ENCODE data around the gene ZNF219.

The ZNF219 gene

GRCh38 chr14:21072031-21072473 lies 26.4 kb downstream of the ZNF219 start:
- Histone ChIP-seq H3K27me3 (replicated peaks; ENCODE audit: control insufficient read depth, insufficient read depth, low read length) (peaks cover 5% of the 10 kb centered on the region), H3K4me3 (replicated peaks; ENCODE audit: low read depth, low read length) (peak overlapping the region; percentile 39; the same call in 1 of the 2 replicates), H3K36me3 (ENCODE audit: control insufficient read depth, insufficient read depth, low read length) (no peaks in the 10 kb centered on the region)
- DNase-seq (ENCODE audit: extremely low read depth, insufficient read length), result no peak
- TF ChIP-seq, protein P1, sequence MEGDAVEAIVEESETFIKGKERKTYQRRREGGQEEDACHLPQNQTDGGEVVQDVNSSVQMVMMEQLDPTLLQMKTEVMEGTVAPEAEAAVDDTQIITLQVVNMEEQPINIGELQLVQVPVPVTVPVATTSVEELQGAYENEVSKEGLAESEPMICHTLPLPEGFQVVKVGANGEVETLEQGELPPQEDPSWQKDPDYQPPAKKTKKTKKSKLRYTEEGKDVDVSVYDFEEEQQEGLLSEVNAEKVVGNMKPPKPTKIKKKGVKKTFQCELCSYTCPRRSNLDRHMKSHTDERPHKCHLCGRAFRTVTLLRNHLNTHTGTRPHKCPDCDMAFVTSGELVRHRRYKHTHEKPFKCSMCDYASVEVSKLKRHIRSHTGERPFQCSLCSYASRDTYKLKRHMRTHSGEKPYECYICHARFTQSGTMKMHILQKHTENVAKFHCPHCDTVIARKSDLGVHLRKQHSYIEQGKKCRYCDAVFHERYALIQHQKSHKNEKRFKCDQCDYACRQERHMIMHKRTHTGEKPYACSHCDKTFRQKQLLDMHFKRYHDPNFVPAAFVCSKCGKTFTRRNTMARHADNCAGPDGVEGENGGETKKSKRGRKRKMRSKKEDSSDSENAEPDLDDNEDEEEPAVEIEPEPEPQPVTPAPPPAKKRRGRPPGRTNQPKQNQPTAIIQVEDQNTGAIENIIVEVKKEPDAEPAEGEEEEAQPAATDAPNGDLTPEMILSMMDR (IDR thresholded peaks at IDR 0.05; ENCODE audit: insufficient read depth, low read length, poor library complexity, severe bottlenecking), result no peak

- TF ChIP-seq, protein P1 (IDR thresholded peaks at IDR 0.05; ENCODE audit: insufficient read depth, low read length, poor library complexity, severe bottlenecking), result no peak
- H3K36me3 ChIP-seq (ENCODE audit: control insufficient read depth, insufficient read depth, low read length), result no peaks in the 10 kb centered on the region
- DNase-seq (ENCODE audit: extremely low read depth, insufficient read length), result peak; percentile 84
These were observed 27.0 kb downstream of the ZNF219 start for GRCh38 chr14:21071225-21072030.

DNA sequence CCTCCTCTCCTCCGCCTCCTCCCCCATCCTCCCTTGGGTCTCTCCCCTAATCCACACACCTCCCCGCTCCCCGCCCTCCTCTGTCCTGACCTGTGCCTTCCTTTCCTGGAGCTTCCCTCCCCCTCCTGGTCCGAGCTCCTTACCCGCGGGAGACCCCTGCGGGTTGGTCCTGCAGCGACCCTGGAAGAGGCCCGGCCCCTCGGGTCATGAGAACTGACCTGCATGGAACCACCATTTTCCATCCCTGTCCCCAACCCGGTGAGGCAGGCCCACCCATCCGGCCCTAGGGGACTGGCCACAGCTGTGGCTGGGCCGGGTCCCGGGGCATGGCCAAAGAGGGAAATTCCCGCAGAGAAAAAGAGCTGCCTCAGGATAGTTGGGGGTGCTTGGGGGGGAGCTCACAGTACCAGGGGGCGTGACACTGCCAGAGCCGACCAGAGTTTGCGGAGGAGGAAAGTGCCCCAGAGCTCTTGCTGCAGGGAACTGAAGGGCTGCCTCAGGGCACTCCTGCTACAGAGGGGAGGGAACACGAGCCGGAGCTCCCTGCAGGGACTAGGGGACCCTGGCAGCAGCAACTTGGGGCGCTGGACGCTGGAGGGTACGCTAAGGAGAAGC lies 27.7 kb downstream of the ZNF219 start:
- peak overlapping the region; percentile 57 for H3K4me3 ChIP-seq (replicated peaks; ENCODE audit: low read depth, low read length)
- TF ChIP-seq, protein P1 (IDR thresholded peaks at IDR 0.05; ENCODE audit: insufficient read depth, low read length, poor library complexity, severe bottlenecking), result no peak
- peaks cover 5% of the 10 kb centered on the region for H3K27me3 ChIP-seq (replicated peaks; ENCODE audit: control insufficient read depth, insufficient read depth, low read length)
- no peak for DNase-seq (ENCODE audit: extremely low read depth, insufficient read length)
- H3K36me3 ChIP-seq (ENCODE audit: control insufficient read depth, insufficient read depth, low read length), result no peaks in the 10 kb centered on the region

More at GRCh38 chr14:21071225-21072030, 27.0 kb downstream of the ZNF219 start:
- Histone ChIP-seq H3K4me3 (replicated peaks; ENCODE audit: low read depth, low read length) (peak overlapping the region; percentile 39), H3K27me3 (replicated peaks; ENCODE audit: control insufficient read depth, insufficient read depth, low read length) (peaks cover 5% of the 10 kb centered on the region)

DNA sequence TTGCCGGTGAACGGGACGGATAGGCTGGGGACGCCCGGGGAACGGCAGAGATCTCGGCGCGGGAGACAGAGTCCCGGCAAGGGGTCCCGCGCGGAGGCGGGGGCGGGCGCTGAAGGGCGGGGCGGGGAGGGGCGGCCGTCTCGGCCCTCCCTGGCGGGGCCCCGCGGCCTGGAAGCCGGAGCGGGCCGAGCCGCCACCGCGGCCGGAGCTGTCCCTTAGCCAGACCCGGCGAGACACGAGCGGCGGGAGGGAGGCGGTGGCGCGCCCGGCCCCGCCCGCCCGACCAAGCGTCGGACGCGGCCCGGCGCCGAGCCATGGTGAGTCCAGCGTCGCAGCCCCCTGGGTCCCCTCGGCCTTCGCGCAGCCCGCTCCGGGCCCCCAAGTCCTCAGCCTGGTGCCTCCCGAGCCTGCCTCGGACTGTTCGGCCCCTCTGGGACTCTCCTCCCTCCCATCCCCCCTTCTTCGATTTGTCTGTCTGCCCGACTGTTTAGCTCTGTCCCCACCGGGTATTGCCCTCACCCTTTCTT lies 28.3 kb downstream of the ZNF219 start, which contains the start of gene ARHGEF40:
Gene ARHGEF40, plus strand, starts transcription at position 222 of the 527 bp plus-strand sequence. Its CDS starts 93 bp downstream, at position 315.
- Histone ChIP-seq H3K4me3 (replicated peaks; ENCODE audit: low read depth, low read length) (peak within 1 kb of the TSS; percentile 57), H3K27me3 (replicated peaks; ENCODE audit: control insufficient read depth, insufficient read depth, low read length) (peaks cover 5% of the 10 kb centered on the region), H3K36me3 (ENCODE audit: control insufficient read depth, insufficient read depth, low read length) (no peaks in the 10 kb centered on the region)
- TF ChIP-seq, protein P1 (IDR thresholded peaks at IDR 0.05; ENCODE audit: insufficient read depth, low read length, poor library complexity, severe bottlenecking), result no peak
- no peak for DNase-seq (ENCODE audit: extremely low read depth, insufficient read length)

- peaks cover 5% of the 10 kb centered on the region for H3K27me3 ChIP-seq (replicated peaks; ENCODE audit: control insufficient read depth, insufficient read depth, low read length)
- H3K36me3 ChIP-seq (ENCODE audit: control insufficient read depth, insufficient read depth, low read length), result no peaks in the 10 kb centered on the region
- DNase-seq (ENCODE audit: extremely low read depth, insufficient read length), result no peak
- TF ChIP-seq, protein P1 (IDR thresholded peaks at IDR 0.05; ENCODE audit: insufficient read depth, low read length, poor library complexity, severe bottlenecking), result peak; percentile 6
- H3K4me3 ChIP-seq (replicated peaks; ENCODE audit: low read depth, low read length), result peak overlapping the region; percentile 27; the same call in 1 of the 2 replicates
These were observed 28.9 kb downstream of the ZNF219 start for GRCh38 chr14:21069388-21070082.

Data from GM06990 (cell line).